Stimulated activated CD4-positive, alpha-beta T cell treated with anti-CD3 and anti-CD28 coated beads, Interleukin-1b, Interleukin-23, amount 100 ng/mL, for 4 hours (primary cell): ENCODE results near the gene ITSN1.
"Not testable (repeated sequence)": the region's sequence is repeated elsewhere in the genome, so short reads cannot be mapped to it uniquely, and the experiment has no call there.

Source experiments
- DNase-seq, 2 donors: peaks; one replicate each; pipeline ENCODE4 v3.0.0-alpha.2; 2020; ENCODE audit warnings: low read depth in 2 of 2

Gene ITSN1

DNA sequence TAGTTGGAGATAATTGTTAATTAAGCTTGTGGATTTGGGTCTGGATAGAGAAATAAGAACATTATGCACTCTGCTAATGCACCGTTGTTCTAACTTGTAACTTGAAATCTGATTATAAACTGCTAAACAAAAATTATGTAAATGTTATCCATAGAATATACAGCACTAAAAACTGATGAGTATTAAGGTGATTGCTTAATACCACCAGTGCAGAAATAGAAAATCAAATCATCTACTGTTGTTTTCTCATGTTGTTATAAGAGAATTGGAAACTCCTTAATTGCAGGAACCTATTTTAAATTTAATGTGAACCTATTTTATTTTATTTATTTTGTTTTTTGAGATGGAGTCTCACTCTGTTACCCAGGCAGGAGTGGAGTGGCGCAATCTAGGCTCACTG, 125.7 kb downstream of the ITSN1 start:
- DNase-seq = no peak

DNA sequence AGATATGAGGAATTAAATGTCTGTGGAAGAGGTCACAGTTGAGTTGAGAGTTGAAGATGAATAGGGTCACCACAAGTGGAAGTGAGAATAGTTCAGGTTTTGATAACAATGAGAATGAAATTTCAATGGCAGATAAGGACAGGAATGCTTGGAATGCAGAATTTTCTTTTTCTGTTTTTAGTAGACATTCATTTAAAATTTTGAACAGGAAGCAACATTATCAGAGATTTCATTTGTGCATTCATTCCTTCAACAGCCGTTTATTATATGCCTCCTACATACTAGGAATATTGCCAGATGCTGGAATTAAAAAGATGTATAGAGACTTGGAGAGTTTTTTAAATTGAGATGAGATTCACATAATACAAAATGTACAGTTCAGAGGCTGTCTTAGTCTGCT, 126.8 kb downstream of the ITSN1 start:
- DNase-seq = no peak

DNA sequence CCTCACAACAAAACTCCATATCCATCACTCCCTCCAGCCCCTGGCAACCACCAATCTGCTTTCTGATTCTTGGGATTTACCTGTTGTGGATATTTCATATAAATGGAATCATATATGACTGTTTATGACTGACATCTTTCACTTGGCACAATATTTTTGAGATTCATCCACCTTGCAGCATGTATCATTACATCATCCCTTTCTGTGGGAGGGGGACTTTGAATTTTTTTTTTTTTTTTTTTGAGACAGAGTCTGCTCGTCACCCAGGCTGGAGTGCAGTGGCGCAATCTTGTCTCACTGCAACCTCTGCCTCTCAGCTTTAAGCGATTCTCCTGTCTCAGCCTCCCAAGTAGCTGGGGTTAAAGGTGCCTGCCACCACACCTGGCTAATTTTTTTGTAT, 128.2 kb downstream of the ITSN1 start:
- no peak for DNase-seq

- no peak for DNase-seq
Measured at GRCh38 chr21:33771976-33772375, 129.7 kb downstream of the ITSN1 start.

GRCh38 chr21:33774551-33774950, 132.2 kb downstream of the ITSN1 start:
- no peak for DNase-seq

GRCh38 chr21:33775100-33775828, 133.0 kb downstream of the ITSN1 start:
- DNase-seq = no peak

DNA sequence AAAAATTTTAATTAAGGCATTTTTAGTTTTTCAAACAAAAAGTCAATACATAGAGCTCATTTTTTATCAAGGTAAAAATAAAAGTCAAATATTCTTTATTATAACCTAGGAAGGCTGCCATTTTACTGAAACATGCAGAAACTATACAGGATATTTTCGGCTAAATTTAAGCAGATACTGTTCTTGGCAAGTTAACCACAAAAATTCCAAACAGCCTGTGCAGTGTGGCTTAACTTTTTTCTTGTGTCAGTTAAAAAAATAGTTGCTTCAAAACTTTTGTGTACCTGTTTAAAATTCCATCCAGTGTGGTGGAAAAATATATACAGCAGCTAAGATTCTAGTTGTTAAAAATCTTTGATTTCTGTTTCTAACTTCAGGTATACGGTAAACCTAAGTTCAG, 138.3 kb downstream of the ITSN1 start:
- DNase-seq = no peak

GRCh38 chr21:33781121-33781520, 138.8 kb downstream of the ITSN1 start:
- DNase-seq = no peak

DNA sequence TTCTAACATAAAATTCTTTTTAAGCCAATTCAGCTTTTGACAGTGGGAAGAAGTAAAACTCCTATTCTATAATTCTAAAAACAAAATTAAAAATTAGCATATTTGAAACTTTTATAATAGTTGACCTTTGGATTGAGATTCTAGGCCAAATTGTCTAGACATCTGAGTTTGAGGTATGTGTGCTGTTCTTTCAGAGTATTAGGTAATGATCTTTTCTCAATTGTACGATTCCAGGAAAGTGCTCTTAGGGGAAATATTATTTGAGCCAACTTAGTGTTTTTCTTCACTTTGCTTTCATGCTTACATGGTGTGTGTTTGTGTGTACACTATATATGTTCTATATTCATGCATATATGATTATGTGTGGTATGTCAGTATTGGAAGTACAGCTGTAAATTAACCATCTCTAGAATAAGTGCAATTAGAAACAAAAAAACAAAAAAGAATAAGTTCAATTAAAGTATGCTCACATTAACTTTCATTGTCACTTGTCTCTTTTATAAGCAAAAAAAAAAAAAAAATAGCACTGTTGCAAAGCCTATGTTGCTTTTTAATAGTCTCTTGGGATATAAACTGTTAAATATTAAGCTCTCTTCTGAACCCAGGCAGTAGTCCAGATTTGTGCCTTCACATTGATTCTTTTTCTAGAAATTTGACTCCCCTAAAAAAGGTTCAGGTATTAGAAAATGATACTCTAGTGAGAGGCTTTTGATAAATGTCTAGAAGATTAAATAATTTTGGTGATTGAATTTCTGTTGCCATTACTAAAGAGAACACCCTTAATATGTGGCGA, 141.1 kb downstream of the ITSN1 start:
- DNase-seq = no peak

- no peak for DNase-seq
Measured at GRCh38 chr21:33787431-33787830, 145.1 kb downstream of the ITSN1 start.

- DNase-seq = not testable (repeated sequence)
Measured at GRCh38 chr21:33788438-33788837, 146.1 kb downstream of the ITSN1 start.

- no peak for DNase-seq
Measured at GRCh38 chr21:33789697-33790096, 147.4 kb downstream of the ITSN1 start.

DNA sequence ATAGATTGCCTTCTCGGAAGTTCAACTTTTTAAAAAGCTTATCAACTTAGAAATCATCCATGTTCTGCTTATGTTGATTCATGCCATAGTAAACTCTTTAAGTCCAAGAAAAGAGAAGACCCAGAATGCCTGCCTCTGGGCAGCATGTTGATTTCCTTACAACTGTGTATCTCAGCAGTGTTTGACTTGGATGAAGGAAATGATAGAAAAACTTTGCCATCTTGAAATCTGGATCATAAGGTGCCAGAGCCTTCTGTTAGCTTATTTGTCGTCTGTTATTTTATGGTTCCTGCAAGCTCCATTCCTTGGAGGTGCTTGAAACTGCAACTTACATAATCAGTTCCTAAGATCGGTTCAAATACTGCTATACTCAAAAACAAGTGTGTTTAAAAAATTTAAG, 148.8 kb downstream of the ITSN1 start:
- DNase-seq = no peak

DNA sequence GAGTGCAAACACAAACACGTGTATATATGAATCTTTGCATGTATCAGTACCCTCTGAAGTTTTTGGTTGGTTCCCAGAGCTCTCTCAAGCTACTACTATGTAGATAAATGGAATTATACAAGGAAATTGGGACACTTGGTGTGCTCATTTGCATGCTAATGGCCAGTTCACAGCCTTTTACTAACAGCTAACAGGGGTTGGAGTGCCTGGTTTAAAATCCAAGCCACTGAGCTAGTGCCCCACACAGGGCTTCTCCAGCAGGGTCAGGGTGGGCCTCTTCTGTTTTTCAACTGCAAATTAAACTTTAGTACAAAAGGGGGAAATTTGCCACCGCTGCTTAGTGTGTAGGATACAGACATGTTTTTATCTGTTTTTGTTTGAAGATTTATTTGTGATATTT, 152.3 kb downstream of the ITSN1 start:
- DNase-seq = no peak

DNA sequence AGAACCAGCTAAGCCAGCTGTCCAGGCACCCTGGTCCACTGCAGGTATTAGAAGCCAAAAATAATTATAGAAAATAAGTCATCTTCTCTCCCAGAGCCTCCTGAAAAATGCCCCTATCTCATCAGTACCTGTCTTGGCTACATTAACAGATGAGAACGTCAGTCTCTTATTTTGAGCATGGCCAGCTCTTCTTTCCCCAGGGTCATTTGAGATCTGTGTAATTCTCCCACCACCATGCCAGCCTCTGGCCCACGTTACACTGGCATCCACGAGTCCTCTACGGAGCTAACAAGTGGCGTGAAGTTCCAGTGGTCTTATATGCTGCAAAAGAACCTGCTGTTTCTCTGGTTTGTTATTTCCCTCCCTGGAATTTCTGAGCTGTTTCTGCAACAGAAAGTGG, 155.3 kb downstream of the ITSN1 start:
- no peak for DNase-seq

DNA sequence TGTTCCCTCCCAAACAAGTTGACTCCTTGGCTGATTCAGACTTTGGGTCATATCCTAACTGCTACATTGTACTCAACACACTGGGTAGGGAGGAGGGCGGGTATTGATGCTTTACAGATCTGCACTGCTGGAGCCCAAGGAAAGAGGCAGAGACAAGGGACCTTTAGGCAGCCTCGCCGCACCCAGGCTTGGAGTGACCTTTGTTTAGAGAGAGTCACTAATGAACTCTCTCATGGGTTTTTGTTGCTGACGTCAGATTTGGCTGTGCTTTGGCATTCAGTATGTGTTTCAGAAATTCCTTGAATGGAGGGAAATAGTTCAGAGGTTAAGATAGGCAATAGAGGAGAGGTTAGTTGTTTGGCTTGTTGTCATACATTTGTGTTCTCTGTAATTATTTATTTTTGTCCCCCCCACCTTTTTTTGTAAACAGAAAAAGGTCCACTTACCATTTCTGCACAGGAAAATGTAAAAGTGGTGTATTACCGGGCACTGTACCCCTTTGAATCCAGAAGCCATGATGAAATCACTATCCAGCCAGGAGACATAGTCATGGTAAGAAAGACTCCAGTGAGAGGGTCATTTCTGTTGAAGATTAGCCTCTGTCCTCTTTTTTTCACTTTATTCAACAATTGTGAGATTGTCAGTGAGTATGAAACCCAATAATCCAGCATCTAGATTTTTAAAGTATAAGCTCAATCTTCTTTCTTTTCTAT, 157.2 kb downstream of the ITSN1 start:
- no peak for DNase-seq

DNA sequence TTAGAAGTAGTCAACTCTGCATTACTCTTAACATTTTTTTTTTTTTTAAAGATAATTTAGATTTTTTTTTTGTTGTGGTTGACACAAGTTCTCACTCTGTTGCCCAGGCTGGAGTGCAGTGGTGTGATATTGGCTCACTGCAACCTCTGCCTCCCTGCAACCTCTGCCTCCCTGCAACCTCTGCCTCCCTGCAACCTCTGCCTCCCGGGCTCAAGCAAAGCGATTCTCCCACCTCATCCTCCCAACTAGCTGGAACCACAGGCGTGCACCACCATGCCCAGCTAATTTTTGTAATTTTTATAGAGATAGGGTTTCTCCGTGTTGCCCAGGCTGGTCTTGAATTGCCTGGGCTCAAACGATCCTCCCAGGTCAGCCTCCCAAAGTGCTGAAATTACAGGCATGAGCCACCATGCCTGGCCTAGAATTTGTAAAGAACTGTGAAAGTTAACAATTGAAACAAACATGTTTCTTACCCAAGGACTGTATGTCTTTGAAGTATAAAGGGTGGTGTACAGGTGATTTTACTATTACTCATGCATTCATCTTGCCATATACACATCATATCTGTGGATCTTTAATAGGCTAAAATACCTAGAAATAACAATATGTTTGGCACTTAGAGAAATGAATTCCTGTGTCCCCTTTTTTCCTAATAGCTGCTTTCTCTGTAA, 158.6 kb downstream of the ITSN1 start:
- DNase-seq = no peak

GRCh38 chr21:33801424-33802405, 159.4 kb downstream of the ITSN1 start:
- DNase-seq = no peak

- DNase-seq = no peak
Measured at GRCh38 chr21:33802481-33802880, 160.2 kb downstream of the ITSN1 start.

DNA sequence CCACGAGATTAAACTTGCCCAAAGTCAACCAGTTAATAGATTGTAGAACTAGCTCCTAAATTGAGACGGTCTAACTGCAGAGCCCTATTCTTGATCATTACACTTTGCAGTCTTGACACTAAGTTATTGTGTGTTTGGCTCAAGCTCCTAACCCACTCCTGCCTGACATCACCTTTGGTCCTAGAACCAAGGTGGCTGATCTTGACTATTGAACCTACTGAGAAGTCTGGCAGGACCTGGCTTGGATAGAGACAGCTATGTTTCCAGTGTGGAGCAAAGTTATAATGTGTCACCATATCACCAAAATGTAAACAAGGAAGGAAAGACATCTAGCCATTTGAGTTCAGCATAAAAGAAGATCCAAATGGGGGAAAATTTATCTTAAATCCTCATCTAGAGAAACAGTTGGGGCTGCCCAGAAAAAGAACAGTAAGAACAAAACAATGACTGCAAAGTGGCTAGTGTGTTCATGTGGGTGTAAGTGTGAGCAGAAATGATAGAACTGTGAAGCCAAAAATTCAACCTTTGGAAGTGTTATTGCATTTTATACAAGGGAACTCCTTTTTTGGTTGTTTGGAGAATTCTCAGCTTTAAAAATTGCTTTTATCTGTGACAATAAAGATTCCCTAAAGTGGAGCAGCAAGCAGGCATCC, 166.5 kb downstream of the ITSN1 start:
- no peak for DNase-seq
